B cell (primary cell): ENCODE measurements around the gene TNFRSF6B.

Experiments
- CTCF ChIP-seq: fragments of 200-600 bp; IDR thresholded peaks from one replicate; pipeline ENCODE4 v1.8.0; 2022; ENCODE audit warnings: antibody characterized with exemption, mild to moderate bottlenecking
- EZH2 ChIP-seq: IDR thresholded peaks from 2 replicates; pipeline ENCODE4 v1.6.1; 2012; ENCODE audit warnings: borderline replicate concordance, low read depth, mild to moderate bottlenecking, moderate library complexity, low read length; ENCODE audit not compliant: insufficient read depth, poor library complexity, severe bottlenecking

GRCh38 chr20:63707558-63708300, 11.3 kb downstream of the TNFRSF6B start, which contains the start of the genes ARFRP1 and ZGPAT:
- no peak for TF ChIP-seq CTCF
- no peak for TF ChIP-seq EZH2
